Stimulated activated CD8-positive, alpha-beta memory T cell treated with anti-CD3 and anti-CD28 coated beads, Interleukin-12 subunit alpha, Interleukin-12 subunit beta, amount 100 ng/mL, for 1 hour (primary cell): Measurements from ENCODE around the gene FXR1.
A peak's percentile ranks its signal among the peaks of the same experiment; 100 is the strongest.
"Not testable (repeated sequence)": the region's sequence is repeated elsewhere in the genome, so short reads cannot be mapped to it uniquely, and the experiment has no call there.

Source experiments
- DNase-seq: peaks from one replicate; pipeline ENCODE4 v3.0.0-alpha.2; 2020; ENCODE audit warnings: low read depth

Gene FXR1

GRCh38 chr3:180934638-180935037 is 22.2 kb downstream of the FXR1 start:
- no peak for DNase-seq

GRCh38 chr3:180940826-180941225 is 28.4 kb downstream of the FXR1 start:
- no peak for DNase-seq

- DNase-seq: no peak
Observed at GRCh38 chr3:180947761-180948390, 35.4 kb downstream of the FXR1 start.

GRCh38 chr3:180959691-180960090 is 47.2 kb downstream of the FXR1 start:
- DNase-seq: no peak

- no peak for DNase-seq
Observed at GRCh38 chr3:180961087-180961486, 48.6 kb downstream of the FXR1 start.

- no peak for DNase-seq
Observed at GRCh38 chr3:180961552-180961951, 49.1 kb downstream of the FXR1 start.

- no peak for DNase-seq
Observed at GRCh38 chr3:180962530-180962929, 50.1 kb downstream of the FXR1 start.

GRCh38 chr3:180970931-180971330 is 58.5 kb downstream of the FXR1 start:
- no peak for DNase-seq

GRCh38 chr3:180973543-180973942 is 61.1 kb downstream of the FXR1 start:
- no peak for DNase-seq

- DNase-seq: no peak
Observed at GRCh38 chr3:180974286-180974685, 61.8 kb downstream of the FXR1 start.

GRCh38 chr3:180977498-180977897 is 65.0 kb downstream of the FXR1 start:
- no peak for DNase-seq

GRCh38 chr3:180979961-180980360 is 67.5 kb downstream of the FXR1 start:
- DNase-seq: no peak

GRCh38 chr3:180980611-180981010 is 68.1 kb downstream of the FXR1 start:
- no peak for DNase-seq

- no peak for DNase-seq
Observed at GRCh38 chr3:180981912-180982311, 69.4 kb downstream of the FXR1 start.

- DNase-seq: no peak
Observed at GRCh38 chr3:180983136-180983535, 70.7 kb downstream of the FXR1 start.

GRCh38 chr3:180986366-180986765 is 73.9 kb downstream of the FXR1 start:
- DNase-seq: not testable (repeated sequence)

- no peak for DNase-seq
Observed at GRCh38 chr3:180987344-180987743, 74.9 kb downstream of the FXR1 start.

- peak; percentile 77 for DNase-seq
Observed at GRCh38 chr3:180989291-180990163, 77.1 kb downstream of the FXR1 start, which contains the start of gene DNAJC19. TSS of gene DNAJC19 (minus strand) at chr3:180989736. CDS start at chr3:180989602, 134 bp downstream.

- DNase-seq: no peak
Observed at GRCh38 chr3:180990505-180990904, 78.0 kb downstream of the FXR1 start.

GRCh38 chr3:180996415-180996932 is 84.0 kb downstream of the FXR1 start:
- DNase-seq: no peak

GRCh38 chr3:181002331-181002730 is 89.9 kb downstream of the FXR1 start:
- not testable (repeated sequence) for DNase-seq

GRCh38 chr3:181003469-181003868 is 91.0 kb downstream of the FXR1 start:
- not testable (repeated sequence) for DNase-seq

GRCh38 chr3:181006541-181006940 is 94.1 kb downstream of the FXR1 start:
- no peak for DNase-seq
